GM21825 (cell line): ENCODE data around the gene TTLL13.
A peak's percentile ranks its signal among the peaks of the same experiment; 100 is the strongest.
"Not testable (repeated sequence)": the region's sequence is repeated elsewhere in the genome, so short reads cannot be mapped to it uniquely, and the experiment has no call there.

Experiments used
- ATAC-seq: cut with Tn5 transposase; IDR thresholded peaks from one replicate; pipeline ENCODE4 v1.9.1; 2021; ENCODE audit warnings: mild to moderate bottlenecking, moderate library complexity; ENCODE audit not compliant: unreplicated experiment

Gene TTLL13

DNA sequence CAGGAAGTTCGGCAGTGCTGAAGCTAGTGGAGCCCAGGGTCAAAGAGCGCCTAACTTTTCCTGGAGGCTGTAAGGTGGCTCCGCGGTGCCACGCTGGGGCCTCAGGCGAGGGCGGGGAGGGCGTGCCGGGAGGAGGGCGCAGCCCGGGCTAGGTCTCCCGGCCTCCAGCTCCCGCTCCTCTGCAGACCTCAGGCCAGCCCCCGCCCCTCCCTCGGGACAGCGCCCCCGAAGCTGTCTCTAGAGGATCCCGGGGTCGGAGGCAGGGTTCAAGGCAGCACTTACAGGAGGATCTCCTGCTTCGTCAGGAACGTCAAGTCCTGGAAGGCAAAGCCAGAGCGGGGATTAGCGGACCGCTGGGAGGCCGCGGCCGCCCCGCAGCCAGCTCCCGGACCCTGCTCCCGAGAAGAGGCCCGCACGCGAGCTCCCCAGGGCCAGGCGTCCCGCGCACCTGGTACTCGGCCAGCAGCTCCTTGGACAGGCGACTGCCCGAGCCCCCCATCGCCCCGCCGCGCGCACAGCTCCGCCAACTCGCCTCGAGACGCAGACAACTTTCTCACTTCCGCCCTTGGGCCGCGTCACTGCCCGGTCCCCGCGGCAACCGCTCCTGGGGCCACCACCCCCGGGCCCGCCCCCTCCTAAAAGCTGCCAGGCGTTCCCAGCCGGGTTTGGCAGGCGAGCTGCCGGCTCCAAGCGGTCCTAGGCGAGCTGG, 15.8 kb upstream of the TTLL13 start, which contains the start of gene CIB1:
Gene CIB1, minus strand, starts transcription at position 555 of the 709 bp plus-strand sequence. Its CDS starts 56 bp downstream, at position 499.
- peak; percentile 86 for ATAC-seq

DNA sequence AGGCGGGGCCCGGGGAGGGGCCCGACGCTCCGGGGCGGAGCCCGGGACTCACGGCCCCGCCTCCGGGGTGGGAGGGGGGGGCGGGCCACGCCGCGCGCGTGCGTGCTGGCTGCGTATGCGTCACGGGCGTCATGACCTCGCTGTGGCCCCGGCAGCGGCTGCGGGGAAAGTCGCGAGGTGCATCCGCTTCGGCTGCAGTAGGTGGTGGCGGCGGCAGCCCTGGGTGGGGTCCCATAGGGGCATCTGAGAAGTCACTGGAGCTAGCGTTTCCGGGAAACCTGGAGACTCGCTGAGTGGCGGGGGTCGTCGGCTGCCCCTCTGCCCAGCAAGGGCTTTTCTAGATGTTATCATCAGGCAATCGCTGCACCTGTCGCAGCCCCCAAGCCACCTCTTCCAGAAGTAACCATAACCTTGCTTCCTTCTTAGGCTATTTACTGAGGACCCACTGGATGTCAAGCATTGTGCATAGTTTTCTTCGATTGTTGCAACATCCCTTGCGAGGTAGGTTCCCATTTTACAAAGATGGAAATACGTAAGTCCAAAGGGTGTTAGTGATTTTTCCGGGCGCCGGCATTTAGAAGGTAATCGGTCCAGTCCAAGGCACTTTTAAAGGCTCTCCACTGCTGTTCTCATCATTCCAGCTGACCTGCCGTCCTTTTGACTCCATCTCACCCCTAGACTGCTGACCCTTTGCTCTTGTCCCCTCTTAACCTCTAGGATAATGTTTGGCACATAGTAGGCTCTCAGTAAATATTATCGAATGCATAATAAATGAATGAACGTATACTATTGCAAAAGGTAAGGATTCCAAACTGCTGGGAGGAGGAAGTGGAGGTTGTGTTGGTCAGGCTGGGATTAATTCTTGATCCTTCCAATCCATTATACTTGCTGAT, 15.0 kb upstream of the TTLL13 start, which contains the start of gene GDPGP1:
Gene GDPGP1, plus strand, starts transcription at position 114 of the 893 bp plus-strand sequence. CDS start 6,700 bp downstream, outside the sequence.
- ATAC-seq: no peak

- no peak for ATAC-seq
These were observed 10.0 kb upstream of the TTLL13 start for GRCh38 chr15:90239371-90239770.

DNA sequence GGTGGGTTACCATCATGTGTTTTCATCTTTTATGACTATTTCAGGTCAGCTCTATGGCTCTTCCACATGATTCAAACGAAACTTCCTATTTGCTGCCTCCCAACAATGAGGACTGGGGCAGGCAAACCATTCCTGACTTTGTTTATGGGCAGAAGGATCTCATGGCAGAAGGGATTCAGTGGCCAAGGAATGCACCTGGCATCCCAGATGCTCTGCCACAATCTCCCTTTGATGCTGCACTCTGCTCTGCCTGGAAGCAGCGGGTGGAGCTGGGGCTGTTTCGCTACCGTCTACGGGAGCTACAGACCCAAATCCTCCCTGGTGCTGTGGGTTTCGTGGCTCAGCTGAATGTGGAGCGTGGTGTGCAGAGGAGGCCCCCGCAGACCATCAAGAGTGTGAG, 8.5 kb upstream of the TTLL13 start:
- no peak for ATAC-seq

DNA sequence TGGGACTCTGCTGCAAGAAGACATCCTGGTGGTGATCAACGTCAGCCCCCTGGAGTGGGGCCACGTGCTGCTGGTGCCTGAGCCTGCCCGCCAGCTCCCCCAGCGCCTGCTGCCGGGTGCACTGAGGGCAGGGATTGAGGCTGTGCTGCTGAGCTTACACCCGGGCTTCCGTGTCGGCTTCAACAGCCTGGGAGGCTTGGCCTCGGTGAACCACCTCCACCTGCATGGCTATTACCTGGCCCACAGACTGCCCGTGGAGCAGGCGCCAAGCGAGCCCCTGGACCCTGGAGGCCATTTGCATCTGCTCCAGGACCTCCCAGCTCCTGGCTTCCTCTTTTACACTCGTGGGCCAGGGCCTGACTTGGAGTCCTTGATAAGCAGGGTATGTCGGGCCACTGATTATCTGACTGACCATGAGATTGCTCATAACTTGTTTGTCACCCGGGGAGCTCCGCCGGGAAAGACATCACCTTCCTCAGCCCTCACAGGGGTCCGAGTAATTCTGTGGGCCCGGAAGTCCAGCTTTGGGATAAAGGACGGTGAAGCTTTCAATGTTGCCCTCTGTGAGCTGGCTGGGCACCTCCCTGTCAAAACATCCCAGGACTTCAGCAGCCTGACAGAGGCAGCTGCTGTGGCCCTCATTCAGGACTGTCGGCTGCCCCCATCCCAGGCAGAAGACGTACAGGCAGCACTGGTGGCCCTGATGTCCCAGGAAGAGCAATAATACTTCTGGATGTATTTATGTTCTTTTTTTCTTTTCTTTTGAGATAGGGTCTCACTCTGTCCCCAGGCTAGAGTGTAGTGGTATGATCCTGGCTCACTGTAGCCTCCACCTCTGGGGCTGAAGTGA, 7.8 kb upstream of the TTLL13 start:
- no peak for ATAC-seq

DNA sequence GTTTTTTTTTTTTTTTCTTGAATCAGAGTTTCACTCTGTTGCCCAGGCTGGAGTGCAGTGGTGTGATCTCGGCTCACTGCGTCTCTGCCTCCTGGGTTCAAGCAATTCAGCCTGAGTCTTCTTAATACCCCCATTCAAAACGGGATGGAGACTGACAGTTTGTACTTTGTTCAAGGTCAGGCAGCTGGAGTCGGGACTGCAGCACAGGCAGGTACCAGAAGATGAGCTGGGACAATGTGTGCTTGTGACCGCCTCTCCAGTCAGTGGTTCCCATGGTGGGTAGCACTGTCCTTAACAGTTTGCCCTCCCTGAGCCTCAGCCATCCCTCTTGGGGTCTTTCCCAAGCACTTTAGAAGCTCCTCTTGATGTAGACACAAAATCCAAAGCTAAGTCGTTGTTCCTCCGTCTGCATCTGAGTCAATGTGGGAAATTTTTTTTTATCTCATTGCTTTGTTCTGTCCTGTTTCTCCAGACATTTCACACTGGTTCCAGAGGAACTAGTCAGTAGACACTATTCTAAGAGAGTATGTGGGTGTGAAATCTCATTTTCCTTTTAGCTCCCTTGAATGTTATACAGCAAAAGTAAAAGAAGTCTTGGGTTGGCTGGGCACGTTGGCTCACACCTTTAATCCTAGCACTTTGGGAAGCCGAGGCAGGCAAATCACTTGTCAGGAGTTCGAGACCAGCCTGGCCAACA, 5.3 kb upstream of the TTLL13 start:
- ATAC-seq: no peak

- no peak for ATAC-seq
These were observed 560 bp upstream of the TTLL13 start for GRCh38 chr15:90248789-90249202.

DNA sequence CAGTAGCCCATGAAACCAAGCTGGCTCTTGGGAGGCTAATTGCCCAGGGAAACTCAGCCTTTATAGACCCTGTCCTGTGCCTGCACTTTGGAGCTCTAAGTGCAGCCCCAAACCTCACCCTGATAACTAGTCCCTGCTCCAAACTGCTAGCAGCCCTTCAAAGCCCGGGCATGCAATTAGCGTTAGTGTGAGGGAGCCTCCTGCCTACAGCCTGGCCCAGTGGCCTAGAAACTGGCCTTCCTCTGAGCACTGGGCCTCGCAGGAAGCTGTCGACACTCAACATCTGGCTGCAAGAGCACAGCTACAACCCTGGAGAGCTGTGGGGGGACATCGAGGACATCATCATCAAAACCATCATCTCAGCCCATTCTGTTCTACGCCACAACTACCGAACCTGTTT, 8.4 kb downstream of the TTLL13 start:
- no peak for ATAC-seq

DNA sequence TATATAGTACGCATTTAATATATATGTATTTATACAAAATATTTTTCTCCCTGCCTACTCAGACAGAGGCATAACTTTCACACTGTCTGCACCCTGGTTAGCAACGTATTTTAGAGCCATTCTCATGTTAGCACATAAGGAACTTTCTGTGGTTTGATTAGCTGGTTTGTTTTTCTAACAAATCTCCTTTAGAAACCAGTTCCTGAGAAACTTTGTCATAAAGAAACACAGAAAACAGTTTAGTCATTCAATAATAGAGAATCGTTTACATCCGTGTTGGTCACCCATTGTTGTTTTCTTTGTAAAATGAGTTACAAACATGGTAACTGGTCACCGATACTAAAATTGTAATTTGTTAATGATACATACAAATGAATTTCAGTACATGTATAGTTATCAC, 10.2 kb downstream of the TTLL13 start:
- ATAC-seq: peak; percentile 75

DNA sequence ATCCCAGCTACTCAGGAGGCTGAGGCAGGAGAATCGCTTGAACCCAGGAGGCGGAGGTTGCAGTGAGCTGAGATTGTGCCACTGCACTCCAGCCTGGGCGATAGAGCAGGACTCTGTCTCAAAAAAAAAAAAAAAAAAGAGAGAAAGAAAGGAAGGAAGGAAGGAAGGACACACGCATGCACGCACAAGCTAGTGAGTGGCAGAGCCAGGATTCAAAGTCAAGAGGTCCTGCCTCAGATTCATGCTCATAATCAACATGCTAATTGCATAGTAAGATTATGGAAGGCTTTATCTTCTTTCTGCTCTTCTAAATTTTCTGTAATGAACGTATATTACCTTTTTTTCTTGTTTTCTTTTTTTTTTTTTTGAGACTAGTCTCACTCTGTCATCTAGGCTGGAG, 11.4 kb downstream of the TTLL13 start:
- ATAC-seq: not testable (repeated sequence)

- ATAC-seq: no peak
These were observed 12.5 kb downstream of the TTLL13 start for GRCh38 chr15:90261811-90262210.

DNA sequence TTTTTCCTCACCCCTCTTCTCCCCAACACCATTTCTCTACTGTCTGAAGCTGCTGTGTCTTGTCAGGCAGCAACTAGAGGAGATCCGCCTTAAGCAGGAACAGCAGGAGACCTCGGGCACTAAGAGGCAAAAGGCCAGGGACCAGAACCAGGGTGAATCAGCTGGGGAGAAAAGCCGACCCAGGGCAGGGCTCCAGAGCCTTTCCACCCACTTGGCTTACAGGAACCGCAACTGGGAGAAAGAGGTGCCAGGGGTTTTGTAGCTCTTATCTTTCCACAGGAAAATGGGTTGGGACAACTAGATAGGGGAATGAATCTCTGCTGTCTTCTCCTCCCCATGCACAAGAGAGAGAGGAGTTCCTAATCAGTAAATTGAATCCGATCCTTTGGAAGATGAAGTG, 13.1 kb downstream of the TTLL13 start:
- no peak for ATAC-seq

- ATAC-seq: no peak
These were observed 15.3 kb downstream of the TTLL13 start for GRCh38 chr15:90264671-90265070.

GRCh38 chr15:90265271-90266060, 16.1 kb downstream of the TTLL13 start, which contains the start of gene NGRN:
NGRN (plus strand) TSS chr15:90265672; CDS start chr15:90265713, 41 bp downstream.
- peak; percentile 92 for ATAC-seq

GRCh38 chr15:90266061-90266431, 16.7 kb downstream of the TTLL13 start:
- ATAC-seq: peak; percentile 16

DNA sequence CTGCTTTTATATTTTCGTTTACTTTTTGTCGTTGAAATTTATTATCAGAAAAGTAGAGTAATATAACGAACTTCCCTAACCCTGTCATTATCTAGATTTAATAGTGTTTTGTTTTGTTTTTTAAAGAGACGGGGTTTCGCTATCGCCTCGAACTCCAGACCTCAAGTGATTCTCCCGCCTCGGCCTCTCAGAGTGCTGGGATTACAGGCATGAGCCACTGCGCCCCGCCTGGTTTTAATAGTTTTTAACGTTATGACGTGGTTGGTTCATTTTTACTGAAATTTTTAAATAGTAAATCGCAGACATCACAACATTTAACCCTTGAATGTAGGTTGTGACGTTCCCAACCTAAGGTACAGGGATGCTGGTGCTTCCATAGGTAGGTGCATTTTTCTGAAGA, 17.1 kb downstream of the TTLL13 start:
- no peak for ATAC-seq

DNA sequence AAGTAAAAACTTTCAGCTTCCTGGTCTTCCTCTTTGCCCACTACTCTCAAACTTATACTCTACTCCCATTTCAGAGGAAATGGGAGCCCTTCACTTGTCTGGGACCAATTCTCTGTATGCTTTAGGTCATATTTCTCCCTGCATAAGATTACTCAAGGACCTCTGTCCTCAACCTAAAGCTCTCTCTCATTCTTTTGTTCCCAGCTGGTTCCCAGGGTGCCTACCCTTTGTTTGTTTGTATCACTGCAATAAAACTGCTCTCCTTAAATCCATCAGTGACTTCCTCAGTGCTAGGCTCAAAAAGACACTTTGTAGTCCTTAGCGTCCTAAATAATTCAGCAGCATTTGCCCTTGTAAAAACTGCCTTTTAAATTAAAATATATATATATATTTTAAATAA, 19.1 kb downstream of the TTLL13 start:
- no peak for ATAC-seq

- ATAC-seq: no peak
These were observed 21.3 kb downstream of the TTLL13 start for GRCh38 chr15:90270502-90271150.
